Measurements from ENCODE around the gene STT3B.

The STT3B gene

DNA sequence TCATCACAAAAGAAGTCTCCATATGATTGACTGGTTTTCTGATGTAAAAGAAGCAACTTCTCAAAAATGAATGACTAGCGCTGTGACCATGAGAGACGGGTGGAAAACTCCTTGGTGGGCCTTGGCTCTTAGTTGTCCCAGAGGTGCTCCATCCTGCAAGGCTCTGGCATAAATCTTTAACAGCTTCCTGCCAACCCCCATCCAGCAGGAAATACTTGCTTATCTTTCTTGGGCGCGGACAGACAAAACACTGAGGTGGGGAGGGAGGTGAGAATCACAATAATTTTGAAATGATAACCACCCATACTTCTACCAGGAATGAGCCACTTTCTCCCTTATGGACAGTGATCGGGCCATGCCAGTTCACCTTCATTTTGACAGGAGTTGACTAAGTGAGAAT lies 128.6 kb downstream of the STT3B start:
- DNase-seq: no peak

GRCh38 chr3:31661993-31662670 lies 129.4 kb downstream of the STT3B start:
- DNase-seq: no peak

- DNase-seq: no peak
Observed at GRCh38 chr3:31664031-31664430, 131.3 kb downstream of the STT3B start.

DNA sequence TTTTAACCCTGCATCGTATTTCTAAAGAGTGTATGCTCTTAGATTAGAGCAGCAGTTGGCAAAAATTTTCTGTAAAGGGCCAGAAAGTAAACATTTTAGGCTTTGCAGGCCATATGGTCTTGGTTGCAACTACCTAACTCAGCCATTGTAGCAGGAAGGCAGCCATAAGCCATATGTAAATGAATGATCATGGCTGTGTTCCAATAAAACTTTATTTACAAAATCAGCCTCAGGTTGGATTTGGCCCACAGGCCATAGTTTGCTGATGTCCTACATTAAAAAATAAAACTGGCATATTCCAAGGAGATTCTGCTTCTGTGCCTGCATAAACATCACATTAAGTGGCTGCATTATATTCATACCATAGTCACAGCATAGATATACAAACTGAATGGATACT lies 134.9 kb downstream of the STT3B start:
- DNase-seq: no peak

- DNase-seq: no peak
Observed at GRCh38 chr3:31668242-31668641, 135.5 kb downstream of the STT3B start.

GRCh38 chr3:31670136-31670535 lies 137.4 kb downstream of the STT3B start:
- no peak for DNase-seq

GRCh38 chr3:31670722-31671121 lies 138.0 kb downstream of the STT3B start:
- no peak for DNase-seq

DNA sequence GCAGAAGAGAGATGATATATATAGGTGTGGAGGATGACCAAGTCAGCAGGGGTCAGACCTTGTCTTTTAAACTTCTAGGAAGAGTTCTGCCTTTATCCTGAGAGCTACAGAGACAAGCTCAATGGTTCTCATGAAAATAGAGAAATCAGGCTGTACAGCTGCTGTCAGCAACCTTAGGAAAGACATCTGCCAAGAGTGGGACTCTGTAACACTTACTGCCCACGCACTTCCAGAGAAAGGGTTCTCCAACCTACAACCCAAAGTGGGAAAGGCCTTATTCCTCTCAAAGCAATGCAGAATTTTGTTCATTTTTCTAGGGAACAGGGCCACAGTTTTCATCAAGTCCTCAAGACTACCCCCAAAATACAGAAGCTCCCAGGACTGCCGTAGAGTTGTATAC lies 138.7 kb downstream of the STT3B start:
- DNase-seq: no peak

DNA sequence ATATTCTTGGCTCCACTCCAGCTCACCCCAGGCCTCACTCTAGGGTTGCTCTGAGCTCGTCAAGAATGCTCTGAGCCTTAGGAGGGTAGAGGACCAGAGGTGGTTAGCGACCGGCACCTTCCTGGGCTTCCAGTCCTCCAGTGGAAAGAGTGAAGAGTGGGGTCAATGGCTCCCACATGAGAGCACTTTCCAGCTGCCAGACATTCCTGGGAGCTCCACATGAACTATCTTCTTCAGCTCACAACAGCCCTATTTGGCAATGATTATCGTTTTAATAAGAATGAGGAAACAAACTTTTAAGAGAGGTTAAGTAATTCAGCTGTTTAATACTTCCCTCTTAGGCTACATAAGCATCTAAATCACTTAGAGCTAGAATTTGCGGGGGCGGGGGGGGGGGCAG lies 139.3 kb downstream of the STT3B start:
- DNase-seq: no peak

GRCh38 chr3:31673950-31674349 lies 141.2 kb downstream of the STT3B start:
- DNase-seq: no peak

GRCh38 chr3:31676556-31676955 lies 143.8 kb downstream of the STT3B start:
- no peak for DNase-seq

- no peak for DNase-seq
Observed at GRCh38 chr3:31680072-31680870, 147.5 kb downstream of the STT3B start.
